GM18519 (cell line): ENCODE measurements around the gene IGFALS.

ENCODE experiments used
- ATAC-seq: cut with Tn5 transposase; IDR thresholded peaks from one replicate; pipeline ENCODE4 v1.9.1; 2021; ENCODE audit warnings: mild to moderate bottlenecking, moderate library complexity; ENCODE audit not compliant: unreplicated experiment, low FRiP score

The IGFALS gene

DNA sequence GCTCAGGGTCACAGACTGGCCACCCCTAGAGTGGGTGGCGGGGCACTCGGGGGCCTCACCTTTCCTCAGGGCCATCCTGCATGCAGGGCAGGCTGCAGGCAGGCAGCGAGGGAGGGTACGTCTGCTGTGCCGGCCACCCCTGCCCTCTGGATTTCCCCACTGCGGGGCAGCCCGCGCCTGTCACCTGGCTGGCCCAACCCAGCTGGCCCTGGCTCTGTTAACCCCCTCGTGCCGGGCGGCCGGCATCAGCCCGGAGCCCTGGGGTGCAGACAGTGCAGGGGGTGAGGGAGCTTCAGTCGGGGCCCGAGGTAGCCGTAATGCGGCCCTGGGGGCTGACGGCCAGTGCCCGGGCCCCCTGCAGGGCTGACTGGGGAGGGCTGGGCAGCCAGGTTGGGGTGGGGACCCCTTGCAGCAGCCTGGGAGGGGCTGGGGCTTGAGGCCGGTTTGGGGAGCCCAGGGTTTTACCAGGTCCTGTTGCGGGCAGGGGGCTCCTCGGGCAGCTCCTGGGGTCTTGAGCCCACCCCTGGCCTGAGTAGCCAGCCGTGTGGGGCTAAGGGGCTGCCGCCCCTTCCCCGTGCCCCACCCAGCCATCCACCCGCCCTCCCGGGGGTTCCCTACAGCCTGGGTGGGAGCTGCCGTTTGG, at the start of gene IGFALS:
IGFALS (minus strand) TSS at position 128 of the 643 bp plus-strand sequence; CDS start at position 75, 53 bp downstream.
- no peak for ATAC-seq

GRCh38 chr16:1839554-1839953, 46.0 kb upstream of the IGFALS start:
- ATAC-seq = no peak

DNA sequence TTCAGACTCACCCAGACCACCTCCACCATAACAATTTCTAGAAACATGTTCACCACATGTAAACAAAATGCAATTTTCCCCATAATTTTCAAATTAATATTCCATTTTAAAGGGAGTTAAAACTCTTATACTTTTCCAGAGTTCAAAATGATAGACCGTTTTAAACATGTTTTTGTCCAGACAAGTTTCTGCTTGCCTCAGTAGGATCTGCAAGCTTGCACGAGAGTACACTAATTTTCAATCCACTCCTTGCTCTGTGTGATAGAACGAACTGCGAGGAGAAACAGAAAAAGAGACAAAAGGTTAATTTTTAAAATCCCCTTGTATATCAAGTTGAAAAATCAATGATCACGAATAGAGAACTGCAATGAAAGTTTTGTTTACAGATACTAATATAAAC, 40.6 kb upstream of the IGFALS start:
- no peak for ATAC-seq

DNA sequence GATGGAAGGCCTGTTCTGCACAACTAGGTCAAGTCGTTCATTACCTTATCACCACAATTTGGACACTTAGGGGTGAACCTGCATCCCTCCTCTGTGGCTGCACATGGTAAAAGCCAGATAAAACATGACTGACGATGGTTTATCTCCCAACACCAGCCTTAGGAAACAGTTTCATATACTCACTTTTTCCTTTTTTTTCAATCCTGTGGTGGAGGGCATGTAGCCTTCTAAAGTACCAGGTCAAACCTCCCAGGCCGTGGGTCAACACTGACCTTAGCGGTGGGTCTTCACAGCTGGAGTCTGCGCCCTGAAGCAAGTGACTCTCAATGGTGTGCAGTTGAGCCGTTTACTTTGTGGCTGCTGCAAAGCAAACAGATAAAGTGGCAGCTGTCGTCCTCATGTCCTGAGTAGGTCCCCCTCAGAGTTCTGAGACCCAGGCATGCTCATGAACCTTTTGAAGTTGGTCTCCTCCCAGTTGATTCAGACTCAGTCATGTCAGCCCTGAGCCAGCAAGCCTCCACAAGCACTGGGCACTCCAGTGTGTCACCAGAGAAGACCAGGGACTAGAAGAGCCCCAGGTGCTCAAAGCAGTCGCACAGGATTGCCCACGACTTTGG, 39.4 kb upstream of the IGFALS start:
- no peak for ATAC-seq

- ATAC-seq = no peak
These were observed 37.9 kb upstream of the IGFALS start for GRCh38 chr16:1831186-1832075.

GRCh38 chr16:1830213-1830612, 36.7 kb upstream of the IGFALS start:
- ATAC-seq = no peak

DNA sequence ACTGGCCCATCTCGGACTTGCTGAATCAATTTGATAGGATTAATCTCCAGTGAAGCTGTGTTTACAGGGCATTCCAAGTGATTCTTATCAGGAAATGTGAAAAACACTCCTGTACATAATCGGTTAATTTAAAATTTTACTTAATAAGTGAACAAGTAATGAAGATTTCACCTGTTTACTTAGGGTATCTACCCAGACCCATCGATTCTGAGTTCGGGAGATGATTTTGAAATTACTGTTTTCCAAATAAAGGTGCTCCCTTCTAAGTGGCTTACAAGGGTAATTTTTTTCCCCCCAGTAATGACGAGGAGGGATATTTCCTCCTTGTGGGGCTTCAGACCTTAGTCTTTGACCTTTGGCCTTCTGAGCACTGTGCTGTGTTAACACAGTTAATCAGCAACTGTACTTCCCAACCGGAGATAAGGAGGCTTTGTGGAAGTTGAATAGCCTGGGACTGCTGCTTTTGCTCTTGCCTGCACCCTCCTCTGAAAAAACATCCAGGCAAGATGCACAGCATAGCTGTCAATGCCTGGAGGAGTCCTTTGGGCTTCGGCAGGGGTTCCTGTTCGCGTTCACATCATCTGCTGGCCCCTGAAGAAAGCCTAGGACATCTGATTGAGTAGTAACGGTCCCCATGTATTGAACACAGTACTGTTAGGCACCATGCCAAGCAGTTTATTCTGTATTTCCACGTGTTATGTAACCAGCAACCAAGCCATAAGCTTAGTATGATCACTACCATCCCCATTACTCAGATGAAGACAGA, 35.3 kb upstream of the IGFALS start:
- ATAC-seq = no peak

- ATAC-seq = peak; percentile 62
These were observed 33.4 kb upstream of the IGFALS start, which contains the start of the genes FAHD1 and HAGH for GRCh38 chr16:1826691-1827573. Gene FAHD1, plus strand, starts transcription at chr16:1827206. Its CDS starts 33 bp downstream, at chr16:1827239. Gene HAGH, minus strand, starts transcription at chr16:1826825. Its CDS starts 38 bp downstream, at chr16:1826787.

DNA sequence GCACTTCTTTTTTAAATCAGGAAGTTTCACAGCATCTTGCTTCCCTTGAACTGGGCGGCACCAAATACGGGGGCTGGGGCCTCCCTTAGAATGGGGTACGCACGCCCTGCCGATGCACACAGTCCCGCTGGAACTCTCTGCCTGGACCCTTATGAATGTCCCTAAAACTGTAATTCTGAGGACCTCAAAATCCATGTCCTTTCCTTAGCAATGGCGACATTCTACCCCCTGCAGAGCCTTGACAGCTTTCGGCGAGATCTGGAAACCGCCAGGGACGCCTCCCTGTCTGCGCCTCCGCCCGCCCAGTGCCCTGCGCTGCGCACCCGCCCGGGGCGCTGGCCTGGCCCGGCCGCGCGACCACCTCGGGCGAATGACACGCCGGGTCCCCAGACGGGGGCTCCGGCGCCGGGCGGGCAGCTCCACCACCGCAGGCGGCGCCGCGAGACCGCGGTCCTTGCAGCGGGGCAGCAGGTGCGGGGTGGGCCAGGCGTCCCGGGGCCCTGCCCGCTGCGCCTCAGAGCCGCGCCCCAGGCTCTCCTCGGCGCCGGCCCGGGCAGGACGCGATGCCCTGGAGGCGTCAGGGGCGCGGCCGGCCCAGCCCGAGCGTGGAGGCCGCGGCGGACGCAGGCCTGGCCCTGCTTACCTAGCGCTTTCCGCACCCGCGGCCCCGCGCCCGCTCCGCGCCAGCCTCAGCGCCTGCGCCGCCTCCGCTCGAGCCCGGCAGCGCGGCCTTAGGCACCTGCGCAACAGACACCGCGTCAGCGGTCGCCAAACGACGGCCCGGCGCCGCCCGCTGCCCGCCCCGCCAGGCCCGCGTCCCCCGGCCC, 32.6 kb upstream of the IGFALS start:
- ATAC-seq = peak; percentile 45

- ATAC-seq = no peak
These were observed 31.9 kb upstream of the IGFALS start for GRCh38 chr16:1825381-1825863.

GRCh38 chr16:1823821-1824220, 30.3 kb upstream of the IGFALS start:
- no peak for ATAC-seq

GRCh38 chr16:1822801-1823200, 29.3 kb upstream of the IGFALS start:
- no peak for ATAC-seq

GRCh38 chr16:1821861-1822611, 28.5 kb upstream of the IGFALS start:
- no peak for ATAC-seq

DNA sequence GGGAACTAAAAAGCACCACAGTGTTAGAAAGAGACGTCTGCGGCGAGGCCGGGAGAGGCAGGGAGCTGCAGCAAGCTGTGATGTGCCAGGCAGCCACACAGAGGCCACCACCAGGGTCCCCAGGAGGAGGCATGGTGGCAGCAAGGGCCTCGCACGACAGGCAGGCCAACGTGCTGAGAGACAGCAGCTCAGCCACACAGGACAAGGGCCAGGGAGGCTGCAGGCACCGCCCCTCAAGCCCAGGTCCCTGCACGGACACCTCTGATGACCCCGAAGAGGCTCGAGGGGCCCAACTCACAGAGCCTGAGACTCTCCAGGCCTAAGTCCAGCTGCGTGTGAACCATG, 27.4 kb upstream of the IGFALS start:
- ATAC-seq = no peak

GRCh38 chr16:1820096-1820945, 26.8 kb upstream of the IGFALS start:
- no peak for ATAC-seq

DNA sequence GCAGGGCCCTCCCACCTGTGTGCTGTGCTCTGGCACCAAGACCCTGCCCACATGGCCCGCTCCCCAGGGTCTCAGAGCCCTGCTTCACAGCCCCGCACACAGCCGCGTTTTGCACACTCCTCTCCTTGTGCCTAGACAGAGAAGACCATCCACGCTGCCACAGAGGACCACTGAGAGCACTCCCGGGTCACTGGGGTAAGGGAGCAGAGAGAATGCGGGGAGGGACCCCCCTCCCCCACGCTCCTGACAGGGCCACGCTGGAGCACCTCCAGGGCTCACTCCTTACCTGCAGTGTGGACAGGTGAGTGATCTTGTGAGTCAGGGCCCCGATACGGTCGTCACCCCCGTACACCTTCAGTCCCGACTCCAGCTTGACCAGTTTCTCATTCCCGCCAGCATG, 26.1 kb upstream of the IGFALS start:
- no peak for ATAC-seq
